GM12878 (cell line): Measurements from ENCODE around the gene SLC45A2. TPM values are rescaled to one million over a fixed set of nuclear protein-coding genes. Genes with fewer than 3 reads are reported as not detected.

Experiments
- ATAC-seq: fragments of 200-7000 bp; cut with Tn5 transposase; 3 replicates; pipeline ENCODE4 v1.9.1; 2020; ENCODE audit warnings: mild to moderate bottlenecking, moderate library complexity
- BruUV-seq: library from RNA; stranded (reverse); fragments of 400-500 nt; replicated peaks from 2 replicates; lab custom pipeline; 2021; lab: Mats Ljungman, UMichigan
- CTCF ChIA-PET: fragments of 300-600 bp; sonication (Branson Sonifier 250); formaldehyde crosslinking; extraction: SDS; loops from one replicate; lab custom pipeline; 2021; ENCODE audit warnings: inconsistent platforms; lab: Yijun Ruan, JAX
- POLR2A ChIA-PET: fragments of 350-600 bp; formaldehyde crosslinking; extraction: SDS; loops from one replicate; lab custom pipeline; 2021; ENCODE audit warnings: inconsistent platforms; lab: Charles Lee
- RAD21 ChIA-PET: fragments of 300-600 bp; sonication (Branson Sonifier 250); formaldehyde crosslinking; loops from one replicate; lab custom pipeline; 2023; ENCODE audit warnings: antibody characterized with exemption; ENCODE audit not compliant: unreplicated experiment; lab: Charles Lee
- SMC1A ChIA-PET: fragments of 300-600 bp; sonication (Branson Sonifier 250); formaldehyde crosslinking; loops from one replicate; lab custom pipeline; 2023; ENCODE audit not compliant: unreplicated experiment, uncharacterized antibody; lab: Charles Lee
- DNase-seq: peaks from one replicate; pipeline ENCODE4 v3.0.0-alpha.2; 2011; ENCODE audit warnings: low read depth, low spot score
- FAIRE-seq: peaks from 3 replicates; lab custom pipeline; 2011; peaks lifted over from hg19 to GRCh38; lab: Jason Lieb, UNC
- H2AFZ ChIP-seq: 2 replicates; pipeline ENCODE4 v1.6.0; 2011; ENCODE audit warnings: low read depth, low read length, control low read depth; ENCODE audit not compliant: control insufficient read depth
- H3K27ac ChIP-seq: 2 replicates; pipeline ENCODE4 v1.5.1; 2011; ENCODE audit warnings: control low read depth; ENCODE audit not compliant: control insufficient read depth, insufficient read depth
- H3K27me3 ChIP-seq, 2 experiments: replicated peaks in 1 of 2; 2 replicates each; pipeline versions ENCODE4 v1.6.0 to v1.6.1; 2011; ENCODE audit warnings: low read length in 1 of 2; ENCODE audit not compliant: control insufficient read depth in 2 of 2, insufficient read depth in 2 of 2
- H3K36me3 ChIP-seq, 2 experiments: 2 replicates each; pipeline ENCODE4 v1.5.1; 2011; ENCODE audit warnings: low read length in 1 of 2; ENCODE audit not compliant: control insufficient read depth in 2 of 2, insufficient read depth in 2 of 2
- H3K4me1 ChIP-seq: 2 replicates; pipeline ENCODE4 v1.6.1; 2011; ENCODE audit warnings: mild to moderate bottlenecking, low read length, moderate library complexity, mixed read lengths; ENCODE audit not compliant: control insufficient read depth, insufficient read depth
- H3K4me2 ChIP-seq: 2 replicates; pipeline ENCODE4 v1.6.0; 2011; ENCODE audit warnings: control low read depth; ENCODE audit not compliant: control insufficient read depth, insufficient read depth
- H3K4me3 ChIP-seq: fragments of 200-600 bp; sonication (generic); 2 replicates; pipeline ENCODE4 v1.5.1; 2016
- H3K79me2 ChIP-seq: 2 replicates; pipeline ENCODE4 v1.6.0; 2011; ENCODE audit warnings: low read length; ENCODE audit not compliant: control insufficient read depth, insufficient read depth
- H3K9ac ChIP-seq: 2 replicates; pipeline ENCODE4 v1.8.0; 2011; ENCODE audit warnings: low read length, control low read depth, mixed read lengths; ENCODE audit not compliant: control insufficient read depth, insufficient read depth
- H3K9me3 ChIP-seq: replicated peaks from 3 replicates; pipeline ENCODE4 v1.5.1; 2011; ENCODE audit warnings: mild to moderate bottlenecking, low read length; ENCODE audit not compliant: control insufficient read depth, insufficient read depth
- H4K20me1 ChIP-seq: 2 replicates; pipeline ENCODE4 v1.6.0; 2011; ENCODE audit not compliant: control insufficient read depth, insufficient read depth
- ATF3 ChIP-seq: IDR thresholded peaks from 2 replicates; pipeline ENCODE4 v1.6.1; 2011; ENCODE audit warnings: low read depth, mild to moderate bottlenecking, low read length, moderate library complexity, borderline replicate concordance; ENCODE audit errors: extremely low read depth
- E4F1 ChIP-seq: fragments of 450-650 bp; IDR thresholded peaks from 2 replicates; pipeline ENCODE4 v1.6.1; 2018; ENCODE audit warnings: borderline replicate concordance, mild to moderate bottlenecking; ENCODE audit not compliant: partially characterized antibody
- ELK1 ChIP-seq: IDR thresholded peaks from 2 replicates; pipeline ENCODE4 v1.6.1; 2012; ENCODE audit warnings: low read depth, low read length, improper control_type of control experiment
- EZH2 ChIP-seq: IDR thresholded peaks from 2 replicates; pipeline ENCODE4 v1.6.1; 2012; ENCODE audit warnings: low read depth, mild to moderate bottlenecking, control low read depth, inconsistent platforms, low read length, borderline replicate concordance; ENCODE audit not compliant: control insufficient read depth
- FOS ChIP-seq: IDR thresholded peaks from 3 replicates; pipeline ENCODE4 v1.6.1; 2011; ENCODE audit warnings: borderline replicate concordance; ENCODE audit not compliant: insufficient read length; ENCODE audit errors: extremely low read depth
- LARP7 ChIP-seq: fragments of 450-650 bp; IDR thresholded peaks from 2 replicates; pipeline ENCODE4 v1.6.1; 2017; ENCODE audit warnings: mild to moderate bottlenecking
- MAX ChIP-seq: IDR thresholded peaks from 2 replicates; pipeline ENCODE4 v1.6.1; 2012; ENCODE audit warnings: low read depth, low read length, improper control_type of control experiment
- MLLT1 ChIP-seq: fragments of 450-650 bp; IDR thresholded peaks from 2 replicates; pipeline ENCODE4 v1.6.1; 2016; ENCODE audit warnings: mild to moderate bottlenecking
- MYB ChIP-seq: fragments of 150-350 bp; IDR thresholded peaks from 2 replicates; pipeline ENCODE4 v1.6.1; 2014; ENCODE audit warnings: mild to moderate bottlenecking, low read depth, low read length, borderline replicate concordance
- RCOR1 ChIP-seq: conservative IDR thresholded peaks from 2 replicates; pipeline ENCODE4 v1.6.1; 2012; ENCODE audit warnings: low read depth, low read length, improper control_type of control experiment
- REST ChIP-seq: IDR thresholded peaks from 2 replicates; pipeline ENCODE4 v1.6.1; 2012; ENCODE audit warnings: mild to moderate bottlenecking, low read depth, low read length
- RFX5 ChIP-seq: IDR thresholded peaks from 2 replicates; pipeline ENCODE4 v1.6.1; 2011; ENCODE audit warnings: low read depth, low read length, improper control_type of control experiment
- SREBF1 ChIP-seq: IDR thresholded peaks from 2 replicates; pipeline ENCODE4 v1.6.1; 2012; ENCODE audit warnings: mild to moderate bottlenecking, low read length
- WGBS: methylation state at CpG from one replicate; pipeline ENCODE4 v1.1.6; 2016; ENCODE audit warnings: low lambda C conversion rate; ENCODE audit not compliant: insufficient replicate concordance, insufficient coverage; ENCODE audit errors: missing lambda C conversion rate; 5-methylcytosine and 5-hydroxymethylcytosine counted together
- in situ Hi-C: fragments of 300-500 bp; cut with MboI; formaldehyde crosslinking; loops from 9 replicates; pipeline ENCODE4 v1.14.3; 2018; ENCODE audit warnings: mixed read lengths
- intact Hi-C: fragments of 100-400 bp; cut with micrococcal nuclease; formaldehyde crosslinking; loops from one replicate; pipeline ENCODE4 v1.14.2; 2022; ENCODE audit not compliant: unreplicated experiment
- polyA plus RNA-seq, 11 experiments: library from polyadenylated mRNA; depleted of rRNA in 4 of 11; unstranded in 6 of 11; stranded (reverse) in 5 of 11; fragments of >200 nt; fragmentation: Nextera tagmentation in 4 of 11; fragmentation: Illumina TruSeq in 1 of 11; extraction: Ambion mirVana in 4 of 11; extraction: Trizol in 1 of 11; gene quantifications; 1 replicate in 1 of 11; 2 replicates in 10 of 11; pipeline versions ENCODE4 v1.2.1 to v1.2.3, GENCODE V29; 2011 to 2016; ENCODE audit warnings: inconsistent platforms in 2 of 11, missing spikeins in 2 of 11, low read depth in 1 of 11
- total RNA-seq, 4 experiments: library from RNA; depleted of rRNA in 3 of 4; stranded (reverse); fragments of >200 nt in 3 of 4; fragmentation: Illumina TruSeq in 1 of 4; extraction: Trizol in 1 of 4; gene quantifications; 2 replicates each; pipeline versions ENCODE4 v1.2.1 to v1.2.3, GENCODE V29; 2013 to 2021

SLC45A2 gene
- total and polyA plus RNA-seq, 10 of the 15 experiments (the other 5 are each of a cell fraction or from before 2014, with no cell fraction given): 0.06 to 0.07 TPM; not detected in 8

GRCh38 chr5:34002629-34003328 lies 18.3 kb upstream of the SLC45A2 start:
- BruUV-seq: no TSS peak
- ChIA-PET POLR2A (no interaction called here), SMC1A (no interaction called here), RAD21 (no interaction called here), CTCF (no interaction called here)
- 98% methylated on average over 10 of the region's 10 CpGs for WGBS
- Histone ChIP-seq H3K4me2 (no peak overlapping the region), H3K4me3 (no peak overlapping the region), H3K4me1 (no peaks in the 10 kb centered on the region), H3K9me3 (no peaks in the 10 kb centered on the region), H3K36me3 (0 out of 4 replicates have a peak, but pooled peaks cover 0 to 4% of the 10 kb centered on the region in 2 experiments), H3K9ac (no peak overlapping the region), H2AFZ (no peak overlapping the region), H4K20me1 (no peaks in the 10 kb centered on the region), H3K79me2 (peaks cover 2% of the 10 kb centered on the region), H3K27ac (no peak overlapping the region), H3K27me3 (no peaks in the 10 kb centered on the region)
- in situ Hi-C loops: loop anchor here (25.0 kb wide), 1 partner anchor 910 kb away; the partner anchor contains the start of genes BRIX1 and RAD1
- FAIRE-seq (no peak), DNase-seq (no peak), ATAC-seq (no peak)
- intact Hi-C loops: loop anchor here (10.0 kb wide), 2 partner anchors 182 to 912 kb away; partner anchors contain the start of genes BRIX1 and RAD1
- TF ChIP-seq REST (no peak), LARP7 (no peak), MYB (no peak), RFX5 (no peak), EZH2 (no peak), ELK1 (no peak), ATF3 (no peak), FOS (no peak), RCOR1 (no peak), SREBF1 (no peak), MAX (no peak), E4F1 (no peak), MLLT1 (no peak)
